HEK293 (cell line): Measurements from ENCODE around the gene MTR.

Source experiments
- CTCF ChIA-PET: fragments of 350-600 bp; formaldehyde crosslinking; extraction: SDS; loops from one replicate; lab custom pipeline; 2021; ENCODE audit warnings: antibody characterized with exemption; lab: Yijun Ruan, JAX
- POLR2A ChIA-PET: fragments of 300-600 bp; formaldehyde crosslinking; extraction: SDS; loops from one replicate; lab custom pipeline; 2020; ENCODE audit warnings: antibody characterized with exemption, inconsistent platforms; lab: Yijun Ruan, JAX
- H3K27ac ChIP-seq: fragments of 200-500 bp; sonication (Bioruptor generic); 2 replicates; pipeline ENCODE4 v1.5.1; 2014; ENCODE audit warnings: low read depth, low read length, control low read depth, inconsistent platforms; ENCODE audit errors: extremely low read depth
- H3K36me3 ChIP-seq, 2 experiments: fragments of 200-500 bp in 1 of 2; sonication (Bioruptor generic) in 1 of 2; 1 replicate in 1 of 2; 2 replicates in 1 of 2; pipeline ENCODE4 v1.5.1; 2014 to 2017; ENCODE audit warnings: inconsistent platforms in 2 of 2, low read length in 2 of 2; ENCODE audit not compliant: control insufficient read depth in 2 of 2, insufficient read depth in 1 of 2
- H3K4me1 ChIP-seq: fragments of 200-500 bp; sonication (Bioruptor generic); 2 replicates; pipeline ENCODE4 v1.5.1; 2014; ENCODE audit warnings: mild to moderate bottlenecking, low read length, inconsistent platforms; ENCODE audit not compliant: control insufficient read depth, insufficient read depth
- H3K4me3 ChIP-seq: 2 replicates; pipeline ENCODE4 v1.5.1; 2011; ENCODE audit warnings: low read depth, mild to moderate bottlenecking, control low read depth, low read length, moderate library complexity
- H3K9me3 ChIP-seq: fragments of 200-500 bp; sonication (Bioruptor generic); 2 replicates; pipeline ENCODE4 v1.5.1; 2014; ENCODE audit warnings: low read depth, low read length, inconsistent platforms; ENCODE audit not compliant: control insufficient read depth, insufficient read depth
- AEBP2 ChIP-seq: fragments of 450-650 bp; formaldehyde crosslinking; IDR thresholded peaks from 2 replicates; pipeline ENCODE4 v1.5.1; 2016; ENCODE audit warnings: missing biosample characterization, missing genetic modification characterization, borderline replicate concordance
- FEZF1 ChIP-seq: fragments of 450-650 bp; formaldehyde crosslinking; IDR thresholded peaks from 2 replicates; pipeline ENCODE4 v1.5.1; 2016; ENCODE audit warnings: missing biosample characterization, missing genetic modification characterization
- GLIS2 ChIP-seq: fragments of 450-650 bp; formaldehyde crosslinking; IDR thresholded peaks from 2 replicates; pipeline ENCODE4 v1.5.1; 2016; ENCODE audit warnings: missing biosample characterization, missing genetic modification characterization
- HOXA7 ChIP-seq: sonication (generic); formaldehyde crosslinking; IDR thresholded peaks from 2 replicates; pipeline ENCODE4 v1.8.1; 2022; ENCODE audit warnings: missing genetic modification reagents, borderline replicate concordance
- KLF10 ChIP-seq: fragments of 450-650 bp; IDR thresholded peaks from 2 replicates; pipeline ENCODE4 v1.5.1; 2018; ENCODE audit warnings: missing biosample characterization, mild to moderate bottlenecking, missing genetic modification characterization
- KLF17 ChIP-seq: fragments of 450-650 bp; formaldehyde crosslinking; IDR thresholded peaks from 2 replicates; pipeline ENCODE4 v1.5.1; 2016; ENCODE audit warnings: missing biosample characterization, missing genetic modification characterization
- OVOL3 ChIP-seq: fragments of 450-650 bp; formaldehyde crosslinking; IDR thresholded peaks from 2 replicates; pipeline ENCODE4 v1.5.1; 2016; ENCODE audit warnings: missing biosample characterization, missing genetic modification characterization
- PRDM6 ChIP-seq: fragments of 450-650 bp; formaldehyde crosslinking; IDR thresholded peaks from 2 replicates; pipeline ENCODE4 v1.5.1; 2017; ENCODE audit warnings: missing biosample characterization, missing genetic modification characterization
- REPIN1 ChIP-seq: fragments of 450-650 bp; formaldehyde crosslinking; IDR thresholded peaks from 2 replicates; pipeline ENCODE4 v1.5.1; 2017; ENCODE audit warnings: missing biosample characterization, missing genetic modification characterization, low read depth
- SCRT2 ChIP-seq: fragments of 450-650 bp; formaldehyde crosslinking; IDR thresholded peaks from 2 replicates; pipeline ENCODE4 v1.5.1; 2016; ENCODE audit warnings: missing biosample characterization, missing genetic modification characterization
- SETDB1 ChIP-seq: IDR thresholded peaks from one replicate; pipeline ENCODE4 v1.6.1; 2017; ENCODE audit warnings: mild to moderate bottlenecking, low read length, moderate library complexity, mixed read lengths; ENCODE audit not compliant: insufficient read length
- SP2 ChIP-seq: fragments of 450-650 bp; formaldehyde crosslinking; IDR thresholded peaks from 2 replicates; pipeline ENCODE4 v1.5.1; 2016; ENCODE audit warnings: missing biosample characterization, missing genetic modification characterization
- ZBTB26 ChIP-seq: fragments of 450-650 bp; formaldehyde crosslinking; optimal IDR thresholded peaks from 2 replicates; pipeline ENCODE3; 2016; ENCODE audit warnings: missing biosample characterization, mild to moderate bottlenecking, missing genetic modification characterization
- ZNF121 ChIP-seq: fragments of 450-650 bp; formaldehyde crosslinking; IDR thresholded peaks from 2 replicates; pipeline ENCODE4 v1.5.1; 2016; ENCODE audit warnings: missing biosample characterization, missing genetic modification characterization
- ZNF133 ChIP-seq: fragments of 450-650 bp; formaldehyde crosslinking; IDR thresholded peaks from 2 replicates; pipeline ENCODE4 v1.5.1; 2016; ENCODE audit warnings: missing biosample characterization, missing genetic modification characterization
- ZNF140 ChIP-seq: fragments of 450-650 bp; formaldehyde crosslinking; IDR thresholded peaks from 2 replicates; pipeline ENCODE4 v1.5.1; 2016; ENCODE audit warnings: missing biosample characterization, missing genetic modification characterization
- ZNF18 ChIP-seq: fragments of 450-650 bp; formaldehyde crosslinking; IDR thresholded peaks from 2 replicates; pipeline ENCODE4 v1.5.1; 2016; ENCODE audit warnings: missing biosample characterization, missing genetic modification characterization
- ZNF19 ChIP-seq: fragments of 450-650 bp; formaldehyde crosslinking; IDR thresholded peaks from 2 replicates; pipeline ENCODE4; 2016; ENCODE audit warnings: missing biosample characterization, missing genetic modification characterization, low read depth
- ZNF239 ChIP-seq: fragments of 450-650 bp; formaldehyde crosslinking; IDR thresholded peaks from 2 replicates; pipeline ENCODE4 v1.5.1; 2016; ENCODE audit warnings: missing biosample characterization, missing genetic modification characterization
- ZNF280C ChIP-seq: fragments of 450-650 bp; formaldehyde crosslinking; IDR thresholded peaks from 2 replicates; pipeline ENCODE4 v1.5.1; 2016; ENCODE audit warnings: missing biosample characterization, missing genetic modification characterization
- ZNF416 ChIP-seq: fragments of 450-650 bp; formaldehyde crosslinking; IDR thresholded peaks from 2 replicates; pipeline ENCODE4 v1.5.1; 2016; ENCODE audit warnings: missing biosample characterization, missing genetic modification characterization
- ZNF423 ChIP-seq: fragments of 450-650 bp; formaldehyde crosslinking; IDR thresholded peaks from 2 replicates; pipeline ENCODE4 v1.5.1; 2016; ENCODE audit warnings: missing biosample characterization, missing genetic modification characterization
- ZNF514 ChIP-seq: fragments of 450-650 bp; formaldehyde crosslinking; IDR thresholded peaks from 2 replicates; pipeline ENCODE4 v1.5.1; 2016; ENCODE audit warnings: missing biosample characterization, missing genetic modification characterization
- ZNF629 ChIP-seq: fragments of 450-650 bp; formaldehyde crosslinking; IDR thresholded peaks from 2 replicates; pipeline ENCODE4 v1.5.1; 2017; ENCODE audit warnings: missing biosample characterization, missing genetic modification characterization
- ZNF658 ChIP-seq: fragments of 450-650 bp; formaldehyde crosslinking; IDR thresholded peaks from 2 replicates; pipeline ENCODE4; 2016; ENCODE audit warnings: missing biosample characterization, missing genetic modification characterization
- ZNF707 ChIP-seq: fragments of 450-650 bp; formaldehyde crosslinking; IDR thresholded peaks from 2 replicates; pipeline ENCODE4 v1.5.1; 2016; ENCODE audit warnings: missing biosample characterization, missing genetic modification characterization
- ZNF768 ChIP-seq: fragments of 450-650 bp; formaldehyde crosslinking; IDR thresholded peaks from 2 replicates; pipeline ENCODE4 v1.5.1; 2018; ENCODE audit warnings: missing biosample characterization, mild to moderate bottlenecking, missing genetic modification characterization
- ZNF837 ChIP-seq: fragments of 450-650 bp; formaldehyde crosslinking; IDR thresholded peaks from 2 replicates; pipeline ENCODE4 v1.5.1; 2016; ENCODE audit warnings: missing biosample characterization, missing genetic modification characterization
- ZNF843 ChIP-seq: fragments of 450-650 bp; formaldehyde crosslinking; IDR thresholded peaks from 2 replicates; pipeline ENCODE4 v1.5.1; 2016; ENCODE audit warnings: missing biosample characterization, missing genetic modification characterization

The MTR gene

GRCh38 chr1:236948381-236948780, 153.3 kb downstream of the MTR start:
- POLR2A ChIA-PET = no interaction called here
- CTCF ChIA-PET = no interaction called here
- TF ChIP-seq ZNF707 = no peak
- no peak for TF ChIP-seq SETDB1
- no peak for TF ChIP-seq FEZF1 (tag by site-specific recombination)
- TF ChIP-seq ZNF514 (tag by site-specific recombination) = no peak
- TF ChIP-seq ZNF280C (tag by site-specific recombination) = no peak
- no peak for TF ChIP-seq ZNF239 (tag by site-specific recombination)
- TF ChIP-seq REPIN1 = no peak
- no peak for TF ChIP-seq ZNF133 (tag by site-specific recombination)
- no peak for TF ChIP-seq ZBTB26 (tag by site-specific recombination)
- no peak for TF ChIP-seq ZNF843 (tag by site-specific recombination)
- TF ChIP-seq KLF17 (tag by site-specific recombination) = no peak
- TF ChIP-seq ZNF658 (tag by site-specific recombination) = no peak
- TF ChIP-seq HOXA7 (CRISPR knock-in tag) = no peak
- TF ChIP-seq AEBP2 (tag by site-specific recombination) = no peak
- no peaks in the 10 kb centered on the region for H3K36me3 ChIP-seq
- no peaks in the 10 kb centered on the region for H3K9me3 ChIP-seq
- no peak overlapping the region for H3K4me3 ChIP-seq
- peaks cover 11% of the 10 kb centered on the region for H3K4me1 ChIP-seq
- H3K27ac ChIP-seq = no peak overlapping the region

- POLR2A ChIA-PET = interaction anchor here (1.2 kb wide), 1 partner anchor 93 kb away, joined by 3 read pairs; the partner anchor contains the start of gene RYR2
- no peaks in the 10 kb centered on the region for H3K36me3 ChIP-seq
- no peaks in the 10 kb centered on the region for H3K9me3 ChIP-seq
- peaks cover 11% of the 10 kb centered on the region for H3K4me1 ChIP-seq
- no peak overlapping the region for H3K4me3 ChIP-seq
- H3K27ac ChIP-seq = no peak overlapping the region
- CTCF ChIA-PET = interaction anchor here (1.0 kb wide), 1 partner anchor 10 kb away, joined by 4 read pairs; no protein-coding TSS in a partner anchor
- no peak for TF ChIP-seq ZNF423 (tag by site-specific recombination)
- no peak for TF ChIP-seq ZNF629 (tag by site-specific recombination)
- TF ChIP-seq ZNF416 (tag by site-specific recombination) = no peak
- TF ChIP-seq OVOL3 (tag by site-specific recombination) = no peak
- TF ChIP-seq ZNF837 (tag by site-specific recombination) = no peak
- TF ChIP-seq KLF10 (tag by site-specific recombination) = no peak
- TF ChIP-seq SCRT2 (tag by site-specific recombination) = no peak
- TF ChIP-seq GLIS2 (tag by site-specific recombination) = no peak
- no peak for TF ChIP-seq SP2 (tag by site-specific recombination)
- TF ChIP-seq ZNF140 = no peak
- no peak for TF ChIP-seq ZNF768 (tag by site-specific recombination)
- TF ChIP-seq ZNF121 (tag by site-specific recombination) = no peak
- no peak for TF ChIP-seq PRDM6 (tag by site-specific recombination)
- TF ChIP-seq ZNF18 = no peak
- TF ChIP-seq ZNF19 = no peak
Observed at GRCh38 chr1:236948996-236949395, 153.9 kb downstream of the MTR start.
